PC-9 (cell line): ENCODE results near the gene NRROS. TPM values are rescaled to one million over a fixed set of nuclear protein-coding genes. Genes with fewer than 3 reads are reported as not detected.

ENCODE experiments used
- BruUV-seq: library from RNA; stranded (reverse); fragments of 400-500 nt; replicated peaks from 2 replicates; lab custom pipeline; 2021; lab: Mats Ljungman, UMichigan
- CTCF ChIA-PET: fragments of 300-600 bp; sonication (Branson Sonifier 250); formaldehyde crosslinking; loops from one replicate; lab custom pipeline; 2022; ENCODE audit warnings: antibody characterized with exemption; lab: Charles Lee
- POLR2A ChIA-PET: fragments of 300-600 bp; sonication (Branson Sonifier 250); formaldehyde crosslinking; loops from one replicate; lab custom pipeline; 2022; ENCODE audit warnings: antibody characterized with exemption; ENCODE audit not compliant: unreplicated experiment; lab: Charles Lee
- DNase-seq, 2 experiments: peaks; one replicate each; pipeline versions ENCODE4 v3.0.0 to v3.0.0-alpha.2; 2015 to 2022; ENCODE audit warnings: mixed read lengths in 1 of 2
- H2AFZ ChIP-seq: fragments of 200-600 bp; sonication (generic); 2 replicates; pipeline ENCODE4 v1.8.1; 2017; ENCODE audit warnings: antibody characterized with exemption
- H3F3A ChIP-seq: fragments of 200-600 bp; sonication (generic); 2 replicates; pipeline ENCODE4 v1.8.1; 2017; ENCODE audit warnings: antibody characterized with exemption, mild to moderate bottlenecking, low read depth; ENCODE audit not compliant: insufficient read depth
- H3K27ac ChIP-seq: fragments of 200-600 bp; sonication (generic); 2 replicates; pipeline ENCODE4 v1.6.1; 2016; ENCODE audit warnings: mixed run types
- H3K27me3 ChIP-seq: fragments of 200-600 bp; sonication (generic); 2 replicates; pipeline ENCODE4 v1.6.1; 2016; ENCODE audit warnings: low read depth, mixed run types; ENCODE audit not compliant: insufficient read depth
- H3K36me3 ChIP-seq: fragments of 200-600 bp; sonication (generic); 2 replicates; pipeline ENCODE4 v1.6.1; 2016; ENCODE audit warnings: low read depth, mixed run types
- H3K4me1 ChIP-seq: fragments of 200-600 bp; sonication (generic); replicated peaks from 2 replicates; pipeline ENCODE4 v1.6.1; 2016; ENCODE audit warnings: mixed run types; ENCODE audit not compliant: insufficient read depth
- H3K4me2 ChIP-seq: fragments of 200-600 bp; sonication (generic); 2 replicates; pipeline ENCODE4 v1.6.1; 2017; ENCODE audit warnings: mixed run types
- H3K4me3 ChIP-seq: fragments of 200-600 bp; sonication (generic); 2 replicates; pipeline ENCODE4 v1.6.1; 2016; ENCODE audit warnings: mixed run types
- H3K79me2 ChIP-seq: fragments of 200-600 bp; sonication (generic); 2 replicates; pipeline ENCODE4 v1.6.1; 2017; ENCODE audit warnings: low read depth, mixed run types
- H3K9me2 ChIP-seq: fragments of 200-600 bp; sonication (generic); 2 replicates; pipeline ENCODE4 v1.8.1; 2017; ENCODE audit warnings: mild to moderate bottlenecking; ENCODE audit not compliant: insufficient read depth
- H3K9me3 ChIP-seq: fragments of 200-600 bp; sonication (generic); 2 replicates; pipeline ENCODE4 v1.8.1; 2016; ENCODE audit warnings: low read depth; ENCODE audit not compliant: insufficient read depth
- H4K20me1 ChIP-seq: fragments of 200-600 bp; sonication (generic); 2 replicates; pipeline ENCODE4 v1.8.1; 2017; ENCODE audit not compliant: insufficient read depth
- EZH2 ChIP-seq: fragments of 200-600 bp; sonication (generic); IDR thresholded peaks from 2 replicates; pipeline ENCODE4 v1.8.0; 2017; ENCODE audit warnings: antibody characterized with exemption, low read depth
- intact Hi-C: fragments of 100-400 bp; cut with micrococcal nuclease; formaldehyde crosslinking; loops from one replicate; pipeline ENCODE4 v1.10.0; 2022; ENCODE audit not compliant: unreplicated experiment
- total RNA-seq: library from RNA; stranded (reverse); gene quantifications from 2 replicates; pipeline ENCODE4 v1.2.3, GENCODE V29; 2021
- TF ChIP-seq, protein P1 (sequence below): fragments of 200-600 bp; sonication (generic); conservative IDR thresholded peaks from 2 replicates; pipeline ENCODE4 v1.6.1; 2017; ENCODE audit warnings: mixed run types, antibody characterized with exemption, mild to moderate bottlenecking, moderate library complexity

Gene NRROS
- total RNA-seq, 1 experiment from 2014 or later = 2.2 TPM

DNA sequence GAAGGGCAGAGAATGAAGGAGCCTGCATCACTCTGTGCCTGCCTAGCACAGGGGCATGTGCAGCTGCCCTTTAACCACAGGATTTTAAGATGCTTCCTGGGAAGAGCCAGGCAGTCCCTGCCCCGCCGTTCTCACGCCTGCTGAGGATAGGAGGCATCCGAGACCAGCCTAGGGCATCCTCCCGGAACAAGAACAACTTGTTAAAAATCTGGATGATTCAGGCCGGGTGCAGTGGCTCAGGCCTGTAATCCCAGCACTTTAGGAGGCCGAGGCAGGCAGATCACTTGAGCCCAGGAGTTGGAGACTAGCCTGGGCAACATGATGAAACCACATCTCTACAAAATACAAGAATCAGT, 15.2 kb downstream of the NRROS start:
- no peak overlapping the region for H3K4me2 ChIP-seq
- no peak overlapping the region for H2AFZ ChIP-seq
- H3F3A ChIP-seq = peaks cover 27% of the 10 kb centered on the region
- BruUV-seq = no TSS peak
- TF ChIP-seq, protein P1, sequence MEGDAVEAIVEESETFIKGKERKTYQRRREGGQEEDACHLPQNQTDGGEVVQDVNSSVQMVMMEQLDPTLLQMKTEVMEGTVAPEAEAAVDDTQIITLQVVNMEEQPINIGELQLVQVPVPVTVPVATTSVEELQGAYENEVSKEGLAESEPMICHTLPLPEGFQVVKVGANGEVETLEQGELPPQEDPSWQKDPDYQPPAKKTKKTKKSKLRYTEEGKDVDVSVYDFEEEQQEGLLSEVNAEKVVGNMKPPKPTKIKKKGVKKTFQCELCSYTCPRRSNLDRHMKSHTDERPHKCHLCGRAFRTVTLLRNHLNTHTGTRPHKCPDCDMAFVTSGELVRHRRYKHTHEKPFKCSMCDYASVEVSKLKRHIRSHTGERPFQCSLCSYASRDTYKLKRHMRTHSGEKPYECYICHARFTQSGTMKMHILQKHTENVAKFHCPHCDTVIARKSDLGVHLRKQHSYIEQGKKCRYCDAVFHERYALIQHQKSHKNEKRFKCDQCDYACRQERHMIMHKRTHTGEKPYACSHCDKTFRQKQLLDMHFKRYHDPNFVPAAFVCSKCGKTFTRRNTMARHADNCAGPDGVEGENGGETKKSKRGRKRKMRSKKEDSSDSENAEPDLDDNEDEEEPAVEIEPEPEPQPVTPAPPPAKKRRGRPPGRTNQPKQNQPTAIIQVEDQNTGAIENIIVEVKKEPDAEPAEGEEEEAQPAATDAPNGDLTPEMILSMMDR = no peak
- no peak for TF ChIP-seq EZH2
- H4K20me1 ChIP-seq = no peaks in the 10 kb centered on the region
- ChIA-PET CTCF (no interaction called here), POLR2A (no interaction called here)
- H3K9me2 ChIP-seq = no peaks in the 10 kb centered on the region
- H3K4me3 ChIP-seq = no peak overlapping the region
- H3K79me2 ChIP-seq = no peaks in the 10 kb centered on the region
- no peaks in the 10 kb centered on the region for H3K27me3 ChIP-seq
- no peak for DNase-seq
- no peaks in the 10 kb centered on the region for H3K36me3 ChIP-seq
- H3K27ac ChIP-seq = no peak overlapping the region
- intact Hi-C loops = no loop called here
- peaks cover 18% of the 10 kb centered on the region for H3K4me1 ChIP-seq
- H3K9me3 ChIP-seq = no peaks in the 10 kb centered on the region

DNA sequence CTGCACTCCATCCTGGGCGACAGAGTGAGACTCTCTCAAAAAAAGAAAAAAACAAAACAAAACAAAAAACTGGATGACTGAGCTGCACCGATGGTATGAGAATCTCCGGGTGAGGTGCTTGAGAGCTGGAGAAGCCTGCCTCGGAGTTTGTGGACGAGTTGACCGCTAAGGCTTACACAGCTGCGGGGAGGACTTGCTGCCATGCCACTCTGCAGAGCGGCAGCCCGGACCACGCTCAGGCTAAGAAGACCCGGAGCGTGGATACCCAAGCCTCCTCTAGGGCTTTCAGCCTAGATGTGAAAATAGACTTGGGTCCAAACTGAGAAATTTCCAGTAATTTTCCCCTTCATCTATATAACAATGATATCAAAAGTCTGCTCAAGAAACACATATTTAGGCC, 16.0 kb downstream of the NRROS start:
- no TSS peak for BruUV-seq
- H3K4me2 ChIP-seq = no peak overlapping the region
- H4K20me1 ChIP-seq = no peaks in the 10 kb centered on the region
- H3K27ac ChIP-seq = no peak overlapping the region
- CTCF ChIA-PET = no interaction called here
- intact Hi-C loops = no loop called here
- no peak overlapping the region for H3K4me3 ChIP-seq
- H3F3A ChIP-seq = peaks cover 23% of the 10 kb centered on the region
- H3K79me2 ChIP-seq = no peaks in the 10 kb centered on the region
- no peaks in the 10 kb centered on the region for H3K9me3 ChIP-seq
- H3K9me2 ChIP-seq = no peaks in the 10 kb centered on the region
- TF ChIP-seq EZH2 = no peak
- TF ChIP-seq, protein P1 = no peak
- no peak overlapping the region for H2AFZ ChIP-seq
- H3K4me1 ChIP-seq = peaks cover 16% of the 10 kb centered on the region
- DNase-seq = no peak
- no peaks in the 10 kb centered on the region for H3K36me3 ChIP-seq
- POLR2A ChIA-PET = interaction anchor here (0.6 kb wide), 1 partner anchor 24 kb away, joined by 5 read pairs; no protein-coding TSS in a partner anchor
- H3K27me3 ChIP-seq = no peaks in the 10 kb centered on the region

DNA sequence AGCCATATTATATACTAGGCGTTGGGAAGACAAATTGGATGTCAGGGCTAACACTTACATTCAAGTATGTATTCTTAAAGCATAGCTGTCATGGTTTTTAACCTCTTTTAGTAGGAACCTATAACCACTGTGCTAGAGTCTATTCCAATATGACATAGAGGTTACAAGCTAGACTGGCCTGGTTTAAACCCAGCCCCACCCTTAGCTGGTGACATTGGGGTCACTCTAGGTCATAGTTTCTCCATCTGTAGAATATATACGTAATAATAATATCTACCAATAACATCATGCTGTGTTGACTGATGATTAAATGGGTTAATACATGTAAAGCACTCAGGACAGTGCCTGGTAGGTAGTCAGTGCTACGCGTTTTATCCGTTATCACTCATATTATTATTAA, 16.7 kb downstream of the NRROS start:
- Histone ChIP-seq H3F3A (peaks cover 16% of the 10 kb centered on the region; the same call in 1 of the 2 replicates), H3K9me2 (no peaks in the 10 kb centered on the region), H4K20me1 (no peaks in the 10 kb centered on the region), H3K27ac (no peak overlapping the region), H3K4me2 (no peak overlapping the region), H3K79me2 (no peaks in the 10 kb centered on the region), H3K4me1 (peaks cover 11% of the 10 kb centered on the region), H3K4me3 (no peak overlapping the region), H3K36me3 (no peaks in the 10 kb centered on the region), H3K9me3 (no peaks in the 10 kb centered on the region), H2AFZ (no peak overlapping the region), H3K27me3 (no peaks in the 10 kb centered on the region)
- TF ChIP-seq, protein P1 = no peak
- no peak for TF ChIP-seq EZH2
- CTCF ChIA-PET = interaction anchor here (1.4 kb wide), 1 partner anchor 47 kb away, joined by 3 read pairs; no protein-coding TSS in a partner anchor
- POLR2A ChIA-PET = no interaction called here
- DNase-seq = no peak
- BruUV-seq = no TSS peak
- intact Hi-C loops = no loop called here
